Spleen (tissue), 11 donors: ENCODE measurements around the gene KASH5. TPM values are rescaled to one million over a fixed set of nuclear protein-coding genes. Genes with fewer than 3 reads are reported as not detected.

Source experiments
- DNase-seq: peaks from one replicate; pipeline ENCODE4 v3.0.0-alpha.2; 2020
- H3K27ac ChIP-seq, 8 donors: fragments of 200-600 bp; sonication (generic) in 7 of 8; 1 replicate in 4 of 8; 2 replicates in 4 of 8; pipeline versions ENCODE4 v1.5.0 to v1.8.0; 2016 to 2021; ENCODE audit warnings: inconsistent platforms in 4 of 8, mild to moderate bottlenecking in 4 of 8, moderate library complexity in 1 of 8
- H3K27me3 ChIP-seq, 7 donors: fragments of 200-600 bp; sonication (generic) in 6 of 7; replicated peaks in 1 of 7; 1 replicate in 4 of 7; 2 replicates in 3 of 7; pipeline versions ENCODE4 v1.5.0 to v1.8.0; 2016 to 2021; ENCODE audit warnings: inconsistent platforms in 3 of 7, mild to moderate bottlenecking in 1 of 7
- H3K36me3 ChIP-seq, 6 donors: fragments of 200-600 bp; sonication (generic) in 5 of 6; 1 replicate in 4 of 6; 2 replicates in 2 of 6; pipeline versions ENCODE4 v1.5.0 to v1.8.0; 2016 to 2021; ENCODE audit warnings: inconsistent platforms in 2 of 6
- H3K4me1 ChIP-seq, 6 donors: fragments of 200-600 bp; sonication (generic) in 5 of 6; 1 replicate in 3 of 6; 2 replicates in 3 of 6; pipeline versions ENCODE4 v1.5.0 to v1.8.0; 2016 to 2021; ENCODE audit warnings: inconsistent platforms in 3 of 6
- H3K4me3 ChIP-seq, 8 donors: fragments of 200-600 bp; sonication (generic) in 7 of 8; 1 replicate in 4 of 8; 2 replicates in 4 of 8; pipeline versions ENCODE4 v1.5.0 to v1.8.0; 2016 to 2021; ENCODE audit warnings: inconsistent platforms in 4 of 8, mild to moderate bottlenecking in 4 of 8, moderate library complexity in 2 of 8
- H3K9me3 ChIP-seq, 8 donors: fragments of 200-600 bp; sonication (generic) in 7 of 8; 1 replicate in 4 of 8; 2 replicates in 4 of 8; pipeline versions ENCODE4 v1.5.0 to v1.8.0; 2016 to 2021; ENCODE audit warnings: inconsistent platforms in 4 of 8
- CTCF ChIP-seq, 11 experiments: fragments of 200-600 bp in 7 of 11; fragments of 450-650 bp in 4 of 11; sonication (generic) in 4 of 11; IDR thresholded peaks in 8 of 11; conservative IDR thresholded peaks in 3 of 11; 1 replicate in 7 of 11; 2 replicates in 4 of 11; pipeline versions ENCODE4 v1.4.0 to v1.8.0; 2016 to 2021; ENCODE audit warnings: antibody characterized with exemption in 11 of 11, inconsistent platforms in 4 of 11, mild to moderate bottlenecking in 1 of 11
- POLR2A ChIP-seq, 3 donors: fragments of 450-650 bp; IDR thresholded peaks; one replicate each; pipeline ENCODE4 v1.5.1; 2017; ENCODE audit warnings: antibody characterized with exemption in 3 of 3, mild to moderate bottlenecking in 1 of 3
- POLR2AphosphoS5 ChIP-seq, 3 donors: sonication (generic); formaldehyde crosslinking; IDR thresholded peaks; one replicate each; pipeline ENCODE4 v1.5.1; 2017; ENCODE audit warnings: antibody characterized with exemption in 3 of 3
- WGBS, 5 donors: extraction: QIAGEN DNeasy Blood & Tissue Kit in 3 of 5; methylation state at CpG; one replicate each; pipeline versions ENCODE4 v1.1.5 to v1.1.7; 2013 to 2018; 5-methylcytosine and 5-hydroxymethylcytosine counted together
- intact Hi-C: fragments of 100-400 bp; cut with DNase I; formaldehyde crosslinking; loops from one replicate; pipeline ENCODE4 v1.15.0; 2023; ENCODE audit warnings: low total_unique reads
- polyA plus RNA-seq, 3 donors: library from polyadenylated mRNA; stranded (reverse); fragments of 200-250 nt; gene quantifications; one replicate each; pipeline ENCODE4 v1.2.1, GENCODE V29; 2013
- total RNA-seq, 7 donors: library from RNA; depleted of rRNA in 3 of 7; stranded (reverse); fragments of >200 nt in 3 of 7; fragmentation: NEBNext Ultra II Directional in 4 of 7; extraction: Animal tissue kit (Norgen Biotek cat#: 25700) in 4 of 7; gene quantifications; one replicate each; pipeline versions ENCODE4 v1.1.0 to v1.2.1, GENCODE V29; 2016 to 2021
- donor health status: healthy with polysubstance abuse.
- donor health status: DM: no; HTN: no; CAD: no; lungs with moderate emphysema.
- donor health status: DM: no; HTN: no; CAD: no.
- donor health status: Bipolar disorder and iron deficiency.
- donor health status: healthy.
- donor health status: DM: no; HTN: no; CAD: no.
- donor health status: DM: yes; HTN: yes; CAD: no.

The KASH5 gene
- total and polyA plus RNA-seq, 10 donors: 0.11 to 0.41 (median 0.26) TPM; not detected in 6

GRCh38 chr19:49403404-49404187, 15.5 kb downstream of the KASH5 start:
- H3K27me3 ChIP-seq: no peaks in the 10 kb centered on the region
- H3K27ac ChIP-seq: peak overlapping the region in 2 of 8 donors; percentile 8 to 24
- H3K36me3 ChIP-seq: no peaks in the 10 kb centered on the region
- no peaks in the 10 kb centered on the region for H3K9me3 ChIP-seq
- H3K4me1 ChIP-seq: peaks cover 0 to 20% (median under 1%) of the 10 kb centered on the region in 6 donors
- H3K4me3 ChIP-seq: no peak overlapping the region
- DNase-seq: no peak
- 55 to 62% (median 61%) methylated on average over 7 of the region's 7 CpGs for WGBS, 5 donors
- no peak for TF ChIP-seq CTCF (IDR thresholded peaks at IDR 0.05 in 8 of 11, conservative IDR thresholded peaks at IDR 0.05 in 3 of 11)
- no peak for TF ChIP-seq POLR2AphosphoS5 (IDR thresholded peaks at IDR 0.05)
- no peak for TF ChIP-seq POLR2A (IDR thresholded peaks at IDR 0.05)
- intact Hi-C loops: no loop called here

GRCh38 chr19:49407079-49407478, 19.0 kb downstream of the KASH5 start:
- WGBS, 5 donors: 69 to 77% (median 74%) methylated on average over 7 of the region's 7 CpGs

GRCh38 chr19:49407482-49408015, 19.5 kb downstream of the KASH5 start:
- no peaks in the 10 kb centered on the region for H3K36me3 ChIP-seq
- TF ChIP-seq POLR2A (IDR thresholded peaks at IDR 0.05): no peak
- no peak for TF ChIP-seq POLR2AphosphoS5 (IDR thresholded peaks at IDR 0.05)
- no peak for TF ChIP-seq CTCF (IDR thresholded peaks at IDR 0.05 in 8 of 11, conservative IDR thresholded peaks at IDR 0.05 in 3 of 11)
- H3K9me3 ChIP-seq: no peaks in the 10 kb centered on the region
- WGBS, 5 donors: 86 to 93% (median 90%) methylated on average over 16 of the region's 16 CpGs
- no peak overlapping the region for H3K4me3 ChIP-seq
- peaks cover 5 to 37% (median 19%) of the 10 kb centered on the region in 6 donors for H3K4me1 ChIP-seq
- DNase-seq: no peak
- no peaks in the 10 kb centered on the region for H3K27me3 ChIP-seq
- H3K27ac ChIP-seq: no peak overlapping the region
- intact Hi-C loops: no loop called here

More at GRCh38 chr19:49407079-49407478, 19.0 kb downstream of the KASH5 start:
- H3K27ac ChIP-seq: no peak overlapping the region
- H3K4me1 ChIP-seq: peaks cover 5 to 39% (median 18%) of the 10 kb centered on the region in 6 donors
- TF ChIP-seq CTCF (IDR thresholded peaks at IDR 0.05 in 8 of 11, conservative IDR thresholded peaks at IDR 0.05 in 3 of 11) (no peak), POLR2A (IDR thresholded peaks at IDR 0.05) (no peak), POLR2AphosphoS5 (IDR thresholded peaks at IDR 0.05) (no peak)
- no peaks in the 10 kb centered on the region for H3K27me3 ChIP-seq
- H3K9me3 ChIP-seq: no peaks in the 10 kb centered on the region
- H3K36me3 ChIP-seq: no peaks in the 10 kb centered on the region
- intact Hi-C loops: no loop called here
- no peak for DNase-seq
- no peak overlapping the region for H3K4me3 ChIP-seq

GRCh38 chr19:49408816-49409440, 20.9 kb downstream of the KASH5 start:
- Histone ChIP-seq H3K4me1 (peaks cover 5 to 34% (median 24%) of the 10 kb centered on the region in 6 donors), H3K27me3 (no peaks in the 10 kb centered on the region), H3K27ac (peak overlapping the region in 4 of 8 donors; percentile 35 to 65 (median 45)), H3K9me3 (no peaks in the 10 kb centered on the region), H3K36me3 (no peaks in the 10 kb centered on the region), H3K4me3 (no peak overlapping the region)
- TF ChIP-seq POLR2AphosphoS5 (IDR thresholded peaks at IDR 0.05): no peak
- intact Hi-C loops: no loop called here
- WGBS, 5 donors: 73 to 78% (median 77%) methylated on average over 7 to 8 of the region's 8 CpGs
- no peak for DNase-seq
